ENCODE measurements around the gene BCR. TPM values are rescaled to one million over a fixed set of nuclear protein-coding genes. Genes with fewer than 3 reads are reported as not detected.

The BCR gene
- polyA plus RNA-seq, 1 experiment = 21.4 TPM

DNA sequence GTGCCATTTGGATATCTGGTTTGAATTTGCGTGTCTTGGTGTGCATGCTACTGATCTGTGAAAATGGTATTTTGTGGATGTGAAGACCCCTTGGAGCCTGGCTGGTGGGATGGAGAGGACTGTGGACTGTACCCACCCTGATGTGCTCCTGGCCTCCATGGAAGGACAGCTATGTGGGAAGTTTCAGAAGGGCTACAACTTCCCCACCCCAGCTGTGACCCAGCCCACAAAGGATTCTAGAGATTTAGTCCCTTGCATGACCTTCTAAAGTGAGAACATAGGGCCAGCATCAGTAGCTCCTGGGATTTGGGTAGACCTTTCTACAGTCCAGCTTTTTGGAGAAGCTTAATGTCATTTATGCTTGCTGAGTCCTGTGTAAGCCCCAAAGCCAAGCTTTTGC, 173.4 kb downstream of the BCR start:
- peaks cover 13% of the 10 kb centered on the region for H3K27me3 ChIP-seq (ENCODE audit: control insufficient read depth, insufficient read depth, low read length)
- CTCF ChIA-PET = no interaction called here
- H3K27ac ChIP-seq (ENCODE audit: low read depth, low read length) = no peak overlapping the region
- no peak overlapping the region for H3K4me3 ChIP-seq (ENCODE audit: low read depth, low read length)
- POLR2A ChIA-PET = no interaction called here
- no peak for DNase-seq (ENCODE audit: low read depth, low spot score)
- TF ChIP-seq, protein P1, sequence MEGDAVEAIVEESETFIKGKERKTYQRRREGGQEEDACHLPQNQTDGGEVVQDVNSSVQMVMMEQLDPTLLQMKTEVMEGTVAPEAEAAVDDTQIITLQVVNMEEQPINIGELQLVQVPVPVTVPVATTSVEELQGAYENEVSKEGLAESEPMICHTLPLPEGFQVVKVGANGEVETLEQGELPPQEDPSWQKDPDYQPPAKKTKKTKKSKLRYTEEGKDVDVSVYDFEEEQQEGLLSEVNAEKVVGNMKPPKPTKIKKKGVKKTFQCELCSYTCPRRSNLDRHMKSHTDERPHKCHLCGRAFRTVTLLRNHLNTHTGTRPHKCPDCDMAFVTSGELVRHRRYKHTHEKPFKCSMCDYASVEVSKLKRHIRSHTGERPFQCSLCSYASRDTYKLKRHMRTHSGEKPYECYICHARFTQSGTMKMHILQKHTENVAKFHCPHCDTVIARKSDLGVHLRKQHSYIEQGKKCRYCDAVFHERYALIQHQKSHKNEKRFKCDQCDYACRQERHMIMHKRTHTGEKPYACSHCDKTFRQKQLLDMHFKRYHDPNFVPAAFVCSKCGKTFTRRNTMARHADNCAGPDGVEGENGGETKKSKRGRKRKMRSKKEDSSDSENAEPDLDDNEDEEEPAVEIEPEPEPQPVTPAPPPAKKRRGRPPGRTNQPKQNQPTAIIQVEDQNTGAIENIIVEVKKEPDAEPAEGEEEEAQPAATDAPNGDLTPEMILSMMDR (IDR thresholded peaks at IDR 0.05; ENCODE audit: low read depth, low read length) = no peak
- no peaks in the 10 kb centered on the region for H3K9me3 ChIP-seq (ENCODE audit: control insufficient read depth, insufficient read depth, low read length)

DNA sequence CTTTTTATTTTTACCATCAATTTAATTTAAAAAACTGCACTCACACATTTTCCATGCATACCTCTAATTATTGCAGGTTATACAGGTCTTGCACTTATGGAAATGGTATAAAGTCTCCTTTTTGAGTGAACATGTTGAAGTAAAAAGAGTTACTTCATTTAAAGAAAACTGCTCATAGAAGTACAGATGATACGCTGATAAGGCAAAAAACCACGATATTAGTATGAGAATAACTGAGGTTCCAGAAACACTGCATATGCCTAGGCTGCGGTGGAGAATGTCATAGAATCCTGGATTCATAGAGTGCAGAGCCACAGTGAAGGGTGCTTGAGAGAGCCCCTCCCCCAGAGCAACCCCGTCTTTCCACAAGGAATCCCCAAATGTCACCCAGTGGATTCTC, 175.8 kb downstream of the BCR start:
- H3K27me3 ChIP-seq (ENCODE audit: control insufficient read depth, insufficient read depth, low read length) = peaks cover 8% of the 10 kb centered on the region
- H3K9me3 ChIP-seq (ENCODE audit: control insufficient read depth, insufficient read depth, low read length) = no peaks in the 10 kb centered on the region
- ChIA-PET CTCF (no interaction called here), POLR2A (no interaction called here)
- DNase-seq (ENCODE audit: low read depth, low spot score) = no peak
- TF ChIP-seq, protein P1 (IDR thresholded peaks at IDR 0.05; ENCODE audit: low read depth, low read length) = no peak
- H3K27ac ChIP-seq (ENCODE audit: low read depth, low read length) = no peak overlapping the region
- H3K4me3 ChIP-seq (ENCODE audit: low read depth, low read length) = no peak overlapping the region

DNA sequence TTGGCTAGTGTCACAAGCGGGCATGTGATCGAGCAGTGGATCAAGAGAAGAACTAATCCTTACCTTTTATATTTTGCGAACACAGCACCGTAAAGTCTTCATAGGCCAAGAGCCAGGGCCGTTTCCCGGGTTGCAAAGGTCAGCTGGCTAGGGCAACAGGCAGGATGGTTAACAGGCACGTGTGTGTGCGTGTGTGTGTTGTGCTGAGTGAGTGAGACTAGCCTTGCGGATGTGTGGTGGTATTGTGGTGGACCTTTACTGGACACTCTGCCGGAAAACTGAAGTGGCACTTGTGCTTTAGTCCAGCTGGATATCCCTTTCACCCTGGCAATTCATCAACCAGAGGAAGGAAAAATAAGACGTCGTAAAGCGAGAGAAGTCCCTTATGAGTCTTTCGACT, 176.7 kb downstream of the BCR start:
- Histone ChIP-seq H3K4me3 (ENCODE audit: low read depth, low read length) (no peak overlapping the region), H3K27me3 (ENCODE audit: control insufficient read depth, insufficient read depth, low read length) (peaks cover 8% of the 10 kb centered on the region), H3K27ac (ENCODE audit: low read depth, low read length) (no peak overlapping the region), H3K9me3 (ENCODE audit: control insufficient read depth, insufficient read depth, low read length) (no peaks in the 10 kb centered on the region)
- no peak for DNase-seq (ENCODE audit: low read depth, low spot score)
- POLR2A ChIA-PET = no interaction called here
- TF ChIP-seq, protein P1 (IDR thresholded peaks at IDR 0.05; ENCODE audit: low read depth, low read length) = no peak
- CTCF ChIA-PET = no interaction called here

DNA sequence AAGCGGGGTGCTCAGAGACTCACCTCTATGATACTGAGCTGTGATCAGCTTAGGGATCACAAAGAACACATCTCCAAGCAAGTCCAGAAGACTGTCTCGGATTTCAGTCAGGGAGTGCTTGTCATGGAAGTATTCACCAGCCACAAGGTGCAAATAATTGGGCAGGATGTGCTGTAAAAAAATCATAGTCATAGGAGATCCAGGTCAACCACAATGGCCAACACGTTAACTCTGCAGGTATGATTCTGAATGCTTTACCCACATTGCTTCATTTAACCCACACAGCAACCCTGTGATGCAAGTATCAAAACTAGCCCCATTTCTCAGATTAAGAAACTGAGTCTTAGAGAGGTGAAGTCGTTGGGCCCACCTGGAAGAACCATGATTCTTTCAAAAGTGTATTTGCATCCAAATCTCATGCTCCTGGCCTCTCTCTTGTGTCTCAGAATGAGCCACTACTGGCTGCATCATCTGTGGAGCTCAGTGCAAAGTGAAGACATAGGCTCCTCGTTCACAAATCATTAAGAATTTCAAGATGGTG, 179.3 kb downstream of the BCR start:
- ChIA-PET CTCF (no interaction called here), POLR2A (no interaction called here)

DNA sequence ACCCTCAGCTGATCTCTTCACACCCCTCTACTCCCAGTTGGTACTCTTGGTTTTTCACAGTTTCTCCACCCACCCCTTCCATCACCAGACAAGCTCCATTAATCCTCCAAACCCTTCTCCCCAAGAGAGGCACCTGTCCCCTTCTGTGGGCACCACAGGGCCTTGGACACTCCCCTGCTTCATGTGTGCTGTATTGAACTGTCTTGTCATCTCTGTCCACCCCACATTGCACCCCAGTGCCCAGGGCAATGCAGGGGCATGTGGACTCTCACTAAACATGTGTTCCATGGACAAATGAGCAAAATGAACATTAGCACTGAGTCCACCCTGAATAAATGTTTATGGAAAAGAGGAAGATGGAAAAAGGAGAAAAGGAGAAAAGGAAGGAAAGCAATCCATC, 181.4 kb downstream of the BCR start:
- no peak for DNase-seq (ENCODE audit: low read depth, low spot score)
- no peak overlapping the region for H3K27ac ChIP-seq (ENCODE audit: low read depth, low read length)
- TF ChIP-seq, protein P1 (IDR thresholded peaks at IDR 0.05; ENCODE audit: low read depth, low read length) = no peak
- H3K4me3 ChIP-seq (ENCODE audit: low read depth, low read length) = no peak overlapping the region
- ChIA-PET CTCF (no interaction called here), POLR2A (no interaction called here)
- H3K27me3 ChIP-seq (ENCODE audit: control insufficient read depth, insufficient read depth, low read length) = peaks cover 17% of the 10 kb centered on the region
- no peaks in the 10 kb centered on the region for H3K9me3 ChIP-seq (ENCODE audit: control insufficient read depth, insufficient read depth, low read length)

More for the DNA sequence above, 179.3 kb downstream of the BCR start:
- Histone ChIP-seq H3K4me3 (ENCODE audit: low read depth, low read length) (no peak overlapping the region), H3K27me3 (ENCODE audit: control insufficient read depth, insufficient read depth, low read length) (peaks cover 10% of the 10 kb centered on the region), H3K27ac (ENCODE audit: low read depth, low read length) (no peak overlapping the region), H3K9me3 (ENCODE audit: control insufficient read depth, insufficient read depth, low read length) (no peaks in the 10 kb centered on the region)
- DNase-seq (ENCODE audit: low read depth, low spot score) = no peak
- TF ChIP-seq, protein P1 (IDR thresholded peaks at IDR 0.05; ENCODE audit: low read depth, low read length) = no peak
